ENCODE data around the gene ZNF311. TPM values are rescaled to one million over a fixed set of nuclear protein-coding genes. Genes with fewer than 3 reads are reported as not detected.
"Not testable (repeated sequence)": the region's sequence is repeated elsewhere in the genome, so short reads cannot be mapped to it uniquely, and the experiment has no call there.

Gene ZNF311
- total RNA-seq, 4 donors from 2014 or later, result 0.27 to 0.57 (median 0.35) TPM

DNA sequence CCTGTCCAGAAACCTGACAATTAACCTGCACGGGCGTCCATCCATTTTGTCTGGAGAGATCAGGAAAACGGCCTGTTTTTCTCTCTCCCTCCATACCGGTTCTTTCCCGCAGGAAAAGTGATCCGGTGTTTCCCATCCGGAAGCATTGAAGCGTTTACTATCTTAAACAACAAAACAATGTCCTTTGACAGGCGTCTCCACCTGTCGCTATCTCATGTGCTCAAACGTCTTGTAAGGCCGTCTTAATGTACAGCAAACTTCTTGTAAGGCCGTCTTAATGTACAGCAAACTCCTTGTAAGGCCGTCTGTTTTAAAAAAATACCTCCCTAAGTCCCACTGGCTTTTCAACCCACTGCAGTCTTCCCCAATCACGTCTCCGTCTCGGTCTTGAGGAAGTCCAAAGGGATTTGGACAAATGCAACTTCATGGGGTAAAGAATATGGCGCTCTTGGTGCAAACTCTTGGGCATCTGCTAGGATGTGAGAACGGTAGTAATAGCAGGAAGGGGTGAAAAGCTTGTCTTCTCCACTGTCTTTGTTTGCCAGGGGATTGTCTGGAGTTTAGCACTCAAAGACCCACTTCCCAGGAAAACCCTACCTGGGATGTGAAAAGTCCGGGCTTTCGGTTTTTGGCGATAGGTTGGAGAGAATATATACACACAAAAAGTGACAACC lies 51.4 kb downstream of the ZNF311 start:
- WGBS, 2 donors, result 6 to 7% methylated on average over 22 of the region's 22 CpGs
- H3K4me1 ChIP-seq, result peaks cover 0 to 23% (median 6%) of the 10 kb centered on the region in 3 donors
- no peak overlapping the region for H3K27ac ChIP-seq
- intact Hi-C loops (cut with DNase I), result no loop called here
- H3K27me3 ChIP-seq, result peaks cover 0 to 35% (median 2%) of the 10 kb centered on the region in 4 donors
- H3K4me3 ChIP-seq, result peak overlapping the region; percentile 24 to 56 (median 39)
- TF ChIP-seq, protein P1, sequence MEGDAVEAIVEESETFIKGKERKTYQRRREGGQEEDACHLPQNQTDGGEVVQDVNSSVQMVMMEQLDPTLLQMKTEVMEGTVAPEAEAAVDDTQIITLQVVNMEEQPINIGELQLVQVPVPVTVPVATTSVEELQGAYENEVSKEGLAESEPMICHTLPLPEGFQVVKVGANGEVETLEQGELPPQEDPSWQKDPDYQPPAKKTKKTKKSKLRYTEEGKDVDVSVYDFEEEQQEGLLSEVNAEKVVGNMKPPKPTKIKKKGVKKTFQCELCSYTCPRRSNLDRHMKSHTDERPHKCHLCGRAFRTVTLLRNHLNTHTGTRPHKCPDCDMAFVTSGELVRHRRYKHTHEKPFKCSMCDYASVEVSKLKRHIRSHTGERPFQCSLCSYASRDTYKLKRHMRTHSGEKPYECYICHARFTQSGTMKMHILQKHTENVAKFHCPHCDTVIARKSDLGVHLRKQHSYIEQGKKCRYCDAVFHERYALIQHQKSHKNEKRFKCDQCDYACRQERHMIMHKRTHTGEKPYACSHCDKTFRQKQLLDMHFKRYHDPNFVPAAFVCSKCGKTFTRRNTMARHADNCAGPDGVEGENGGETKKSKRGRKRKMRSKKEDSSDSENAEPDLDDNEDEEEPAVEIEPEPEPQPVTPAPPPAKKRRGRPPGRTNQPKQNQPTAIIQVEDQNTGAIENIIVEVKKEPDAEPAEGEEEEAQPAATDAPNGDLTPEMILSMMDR (IDR thresholded peaks at IDR 0.05), result no peak
- no peak for TF ChIP-seq POLR2A (IDR thresholded peaks at IDR 0.05)
- H3K9me3 ChIP-seq, result no peaks in the 10 kb centered on the region
- DNase-seq, result no peak
- H3K36me3 ChIP-seq, result no peaks in the 10 kb centered on the region

DNA sequence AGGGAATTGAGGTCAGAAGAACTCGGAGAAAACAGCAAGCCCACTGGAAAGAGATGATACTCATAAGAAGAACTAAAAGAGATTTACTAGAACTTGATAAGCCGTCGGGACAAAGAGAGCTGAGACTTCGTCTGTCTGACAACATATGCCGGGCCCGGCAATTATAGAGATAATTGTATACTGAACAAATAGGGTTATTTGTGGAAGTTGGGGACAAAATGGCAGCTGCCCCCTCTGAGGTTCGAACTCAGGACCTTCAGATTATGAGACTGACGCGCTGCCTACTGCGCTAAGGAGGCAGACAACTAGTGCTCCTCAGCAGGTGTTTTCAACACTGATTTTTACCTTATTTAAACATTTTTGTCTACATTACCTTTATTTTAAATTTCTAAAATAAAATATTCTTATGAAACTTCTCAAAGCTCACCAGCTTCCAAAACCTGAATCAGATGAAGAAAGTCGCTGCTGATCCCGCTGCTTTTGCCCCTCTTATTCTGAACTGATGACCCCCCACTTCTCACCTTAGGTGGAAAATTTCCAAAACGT lies 52.0 kb downstream of the ZNF311 start:
- Histone ChIP-seq H3K27ac (no peak overlapping the region), H3K4me3 (peak overlapping the region; percentile 24 to 56 (median 39)), H3K27me3 (peaks cover 0 to 34% (median 2%) of the 10 kb centered on the region in 4 donors), H3K4me1 (peaks cover 0 to 23% (median 6%) of the 10 kb centered on the region in 3 donors), H3K36me3 (no peaks in the 10 kb centered on the region), H3K9me3 (no peaks in the 10 kb centered on the region)
- intact Hi-C loops (cut with DNase I), result no loop called here
- no peak for DNase-seq
- WGBS, 2 donors, result 22 to 24% methylated on average over 13 of the region's 13 CpGs
- TF ChIP-seq POLR2A (IDR thresholded peaks at IDR 0.05), result no peak
- TF ChIP-seq, protein P1 (IDR thresholded peaks at IDR 0.05), result no peak

DNA sequence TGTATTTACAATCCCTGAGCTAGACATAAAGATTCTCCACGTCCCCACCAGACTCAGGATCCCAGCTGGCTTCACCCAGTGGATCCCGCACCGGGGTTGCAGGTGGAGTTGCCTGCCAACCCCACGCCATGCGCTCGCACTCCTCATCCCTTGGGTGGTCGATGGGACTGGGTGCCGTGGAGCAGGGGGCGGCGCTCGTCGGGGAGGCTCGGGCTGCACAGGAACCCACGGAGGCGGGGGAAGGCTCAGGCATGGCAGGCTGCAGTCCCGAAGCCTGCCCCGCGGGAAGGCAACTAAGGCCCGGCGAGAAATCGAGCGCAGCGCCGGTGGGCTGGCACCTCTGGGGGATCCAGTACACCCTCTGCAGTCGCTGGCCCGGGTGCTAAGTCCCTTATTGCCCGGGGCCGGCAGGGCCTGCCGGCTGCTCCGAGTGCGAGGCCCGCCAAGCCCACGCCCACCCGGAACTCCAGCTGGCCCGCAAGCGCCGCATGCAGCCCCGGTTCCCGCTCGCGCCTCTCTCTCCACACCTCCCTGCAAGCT lies 55.4 kb downstream of the ZNF311 start:
- Histone ChIP-seq H3K27me3 (peaks cover 0 to 13% (median 2%) of the 10 kb centered on the region in 4 donors), H3K4me1 (peaks cover 0 to 19% (median 6%) of the 10 kb centered on the region in 3 donors)
- DNase-seq; H3K9me3 ChIP-seq; H3K4me3 ChIP-seq; H3K27ac ChIP-seq; H3K36me3 ChIP-seq; intact Hi-C loops (cut with DNase I): not testable (repeated sequence)
- 95% methylated on average over 7 of the region's 41 CpGs; no CpG with 5 or more reads in 1 of the 2 donors for WGBS, 2 donors

DNA sequence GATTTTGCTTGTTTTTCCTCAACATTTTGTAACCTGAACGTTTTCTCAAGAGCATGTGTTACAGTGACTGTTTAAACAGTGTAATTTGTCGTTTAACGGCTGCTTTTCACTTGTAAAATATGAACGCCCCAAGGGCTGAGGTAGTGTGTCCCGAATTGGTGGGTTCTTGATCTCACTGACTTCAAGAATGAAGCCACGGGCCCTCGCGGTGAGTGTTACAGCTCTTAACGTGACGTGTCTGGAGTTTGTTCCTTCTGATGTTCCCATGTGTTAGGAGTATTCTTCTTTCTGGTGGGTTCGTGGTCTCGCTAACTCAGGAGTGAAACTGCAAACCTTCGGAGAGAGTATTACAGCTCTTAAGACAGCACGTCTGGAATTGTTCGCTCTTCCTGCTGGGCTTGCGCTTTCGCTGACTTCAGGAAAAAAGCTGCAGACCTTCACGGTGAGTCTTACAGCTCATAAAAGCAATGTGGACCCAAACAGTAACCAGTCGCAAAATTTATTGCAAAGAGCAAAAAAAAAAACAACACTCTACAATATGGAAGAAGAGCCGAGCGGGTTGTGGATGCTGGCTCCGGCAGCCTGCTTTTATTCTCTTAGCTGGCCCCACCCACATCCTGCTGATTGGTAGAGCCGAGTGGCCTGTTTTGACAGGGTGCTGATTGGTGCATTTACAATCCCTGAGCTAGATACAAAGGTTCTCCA lies 56.2 kb downstream of the ZNF311 start:
- 84 to 87% methylated on average over 21 to 23 of the region's 23 CpGs for whole genome bisulfite sequencing, 2 donors
- intact Hi-C loops (cut with DNase I), result no loop called here

DNA sequence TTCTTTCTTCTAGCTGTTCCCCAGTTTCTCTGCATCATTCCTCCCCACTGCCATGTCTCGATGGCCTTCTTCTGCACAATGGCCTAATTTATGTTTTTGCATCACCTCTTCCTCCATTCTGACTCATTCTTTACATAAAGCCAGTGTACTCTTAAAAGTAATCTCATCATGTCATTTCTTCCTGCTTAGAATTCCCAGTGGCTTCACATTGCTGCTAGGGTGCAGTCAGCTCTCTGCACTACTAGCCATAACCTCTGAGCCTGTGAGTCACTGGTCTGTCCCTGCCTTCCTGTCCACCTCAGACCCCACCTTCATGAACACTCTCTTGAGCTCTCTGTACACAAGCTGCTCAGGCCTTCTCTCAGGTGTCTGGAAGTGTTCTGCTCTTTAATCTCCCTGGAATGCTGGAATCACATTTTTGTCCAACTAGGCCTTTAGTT lies 57.3 kb downstream of the ZNF311 start:
- H3K36me3 ChIP-seq, result no peaks in the 10 kb centered on the region
- H3K27ac ChIP-seq, result peak overlapping the region in 1 of 4 donors; percentile 45
- DNase-seq, result no peak
- WGBS, 2 donors, result 55 to 67% methylated on average over 1 of the region's 1 CpG
- no peak overlapping the region for H3K4me3 ChIP-seq
- intact Hi-C loops (cut with DNase I), result no loop called here
- H3K27me3 ChIP-seq, result no peaks in the 10 kb centered on the region
- no peaks in the 10 kb centered on the region for H3K9me3 ChIP-seq
- TF ChIP-seq, protein P1 (IDR thresholded peaks at IDR 0.05), result no peak
- no peak for TF ChIP-seq POLR2A (IDR thresholded peaks at IDR 0.05)
- peaks cover 8 to 22% (median 11%) of the 10 kb centered on the region in 3 donors for H3K4me1 ChIP-seq

More for the DNA sequence above, 56.2 kb downstream of the ZNF311 start:
- Histone ChIP-seq H3K36me3 (no peaks in the 10 kb centered on the region), H3K9me3 (no peaks in the 10 kb centered on the region), H3K27me3 (peaks cover 0 to 6% (median under 1%) of the 10 kb centered on the region in 4 donors), H3K4me1 (peaks cover 3 to 22% (median 5%) of the 10 kb centered on the region in 3 donors), H3K27ac (no peak overlapping the region), H3K4me3 (no peak overlapping the region)
- TF ChIP-seq POLR2A (IDR thresholded peaks at IDR 0.05), result no peak
- TF ChIP-seq, protein P1 (IDR thresholded peaks at IDR 0.05), result no peak
- DNase-seq, result no peak
